Hepatocyte (in vitro differentiated cells): ENCODE results near the gene FGFR1OP2.

Experiments
- EZH2 ChIP-seq: fragments of 200-600 bp; sonication (generic); IDR thresholded peaks from 2 replicates; pipeline ENCODE4 v1.6.1; 2016; ENCODE audit warnings: antibody characterized with exemption, mild to moderate bottlenecking, borderline replicate concordance
- EZH2phosphoT487 ChIP-seq: fragments of 200-600 bp; sonication (generic); IDR thresholded peaks from one replicate; pipeline ENCODE4 v1.6.1; 2018; ENCODE audit warnings: antibody characterized with exemption, mild to moderate bottlenecking, low read depth, moderate library complexity; ENCODE audit not compliant: unreplicated experiment, severe bottlenecking
- TF ChIP-seq, protein P1 (sequence below): fragments of 200-600 bp; sonication (generic); IDR thresholded peaks from 2 replicates; pipeline ENCODE4 v1.5.1; 2016; ENCODE audit warnings: antibody characterized with exemption, mild to moderate bottlenecking; ENCODE audit not compliant: poor library complexity

DNA sequence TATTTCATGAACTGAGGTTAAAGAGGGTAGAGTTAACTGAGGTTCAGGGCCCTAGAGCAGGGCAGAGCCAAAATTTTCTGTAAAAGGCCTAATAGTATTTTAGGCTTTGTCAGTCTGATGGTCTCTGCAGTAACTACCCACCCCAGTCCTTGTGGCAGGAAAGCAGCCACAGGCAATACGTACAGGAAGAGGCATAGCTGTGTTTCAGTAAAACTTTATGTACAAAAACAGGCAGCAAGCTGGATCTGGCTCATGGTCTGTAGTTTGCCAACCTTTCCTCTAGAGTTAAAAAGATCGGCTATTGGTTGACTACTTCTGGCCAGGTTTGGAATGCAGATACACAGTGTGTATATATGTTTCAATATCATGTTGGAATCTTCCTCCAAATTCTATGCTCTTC lies 58.7 kb downstream of the FGFR1OP2 start:
- TF ChIP-seq, protein P1, sequence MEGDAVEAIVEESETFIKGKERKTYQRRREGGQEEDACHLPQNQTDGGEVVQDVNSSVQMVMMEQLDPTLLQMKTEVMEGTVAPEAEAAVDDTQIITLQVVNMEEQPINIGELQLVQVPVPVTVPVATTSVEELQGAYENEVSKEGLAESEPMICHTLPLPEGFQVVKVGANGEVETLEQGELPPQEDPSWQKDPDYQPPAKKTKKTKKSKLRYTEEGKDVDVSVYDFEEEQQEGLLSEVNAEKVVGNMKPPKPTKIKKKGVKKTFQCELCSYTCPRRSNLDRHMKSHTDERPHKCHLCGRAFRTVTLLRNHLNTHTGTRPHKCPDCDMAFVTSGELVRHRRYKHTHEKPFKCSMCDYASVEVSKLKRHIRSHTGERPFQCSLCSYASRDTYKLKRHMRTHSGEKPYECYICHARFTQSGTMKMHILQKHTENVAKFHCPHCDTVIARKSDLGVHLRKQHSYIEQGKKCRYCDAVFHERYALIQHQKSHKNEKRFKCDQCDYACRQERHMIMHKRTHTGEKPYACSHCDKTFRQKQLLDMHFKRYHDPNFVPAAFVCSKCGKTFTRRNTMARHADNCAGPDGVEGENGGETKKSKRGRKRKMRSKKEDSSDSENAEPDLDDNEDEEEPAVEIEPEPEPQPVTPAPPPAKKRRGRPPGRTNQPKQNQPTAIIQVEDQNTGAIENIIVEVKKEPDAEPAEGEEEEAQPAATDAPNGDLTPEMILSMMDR: no peak
- TF ChIP-seq EZH2 (no peak), EZH2phosphoT487 (no peak)
